ENCODE data around the gene STK4. TPM values are rescaled to one million over a fixed set of nuclear protein-coding genes. Genes with fewer than 3 reads are reported as not detected.

Gene STK4
- total and polyA plus RNA-seq, 3 donors from 2014 or later = 24.9 to 42.7 (median 39.6) TPM

- Histone ChIP-seq H3K27me3 (no peaks in the 10 kb centered on the region), H3K27ac (no peak overlapping the region), H3K4me1 (no peaks in the 10 kb centered on the region), H3K4me3 (no peak overlapping the region), H3K9me3 (no peaks in the 10 kb centered on the region), H3K36me3 (ENCODE audit: low read depth, missing control alignments) (no peaks in the 10 kb centered on the region)
- intact Hi-C loops (cut with DNase I; ENCODE audit: low total_unique reads) = no loop called here
- TF ChIP-seq CTCF (IDR thresholded peaks at IDR 0.05) = no peak
- TF ChIP-seq POLR2A (IDR thresholded peaks at IDR 0.05) = no peak
- 83 to 87% methylated on average over 2 of the region's 2 CpGs for WGBS, 2 donors
- DNase-seq = no peak
These were observed 71.3 kb downstream of the STK4 start for GRCh38 chr20:45037635-45038034.

- Histone ChIP-seq H3K36me3 (ENCODE audit: low read depth, missing control alignments) (no peaks in the 10 kb centered on the region), H3K27me3 (no peaks in the 10 kb centered on the region), H3K4me3 (no peak overlapping the region), H3K4me1 (no peaks in the 10 kb centered on the region), H3K9me3 (no peaks in the 10 kb centered on the region), H3K27ac (no peak overlapping the region)
- intact Hi-C loops (cut with DNase I; ENCODE audit: low total_unique reads) = no loop called here
- TF ChIP-seq POLR2A (IDR thresholded peaks at IDR 0.05) (no peak), CTCF (IDR thresholded peaks at IDR 0.05) (no peak)
- 92 to 96% methylated on average over 1 of the region's 1 CpG for WGBS, 2 donors
- no peak for DNase-seq
These were observed 72.6 kb downstream of the STK4 start for GRCh38 chr20:45038745-45039474.

GRCh38 chr20:45039475-45039820, 73.1 kb downstream of the STK4 start:
- H3K27me3 ChIP-seq = no peaks in the 10 kb centered on the region
- H3K36me3 ChIP-seq (ENCODE audit: low read depth, missing control alignments) = no peaks in the 10 kb centered on the region
- H3K9me3 ChIP-seq = no peaks in the 10 kb centered on the region
- no peaks in the 10 kb centered on the region for H3K4me1 ChIP-seq
- 74 to 91% methylated on average over 1 of the region's 1 CpG for WGBS, 2 donors
- intact Hi-C loops (cut with DNase I; ENCODE audit: low total_unique reads) = no loop called here
- H3K4me3 ChIP-seq = no peak overlapping the region
- DNase-seq = no peak
- H3K27ac ChIP-seq = no peak overlapping the region
- TF ChIP-seq POLR2A (IDR thresholded peaks at IDR 0.05) (no peak), CTCF (IDR thresholded peaks at IDR 0.05) (no peak)

- Histone ChIP-seq H3K4me1 (no peaks in the 10 kb centered on the region), H3K4me3 (no peak overlapping the region), H3K27ac (no peak overlapping the region), H3K9me3 (no peaks in the 10 kb centered on the region), H3K27me3 (no peaks in the 10 kb centered on the region), H3K36me3 (ENCODE audit: low read depth, missing control alignments) (no peaks in the 10 kb centered on the region)
- TF ChIP-seq POLR2A (IDR thresholded peaks at IDR 0.05) = no peak
- no peak for TF ChIP-seq CTCF (IDR thresholded peaks at IDR 0.05)
- DNase-seq = no peak
- WGBS, 2 donors = 81 to 83% methylated on average over 5 of the region's 5 CpGs
- intact Hi-C loops (cut with DNase I; ENCODE audit: low total_unique reads) = no loop called here
These were observed 75.4 kb downstream of the STK4 start for GRCh38 chr20:45041464-45042337.

Data from testis (tissue), 3 donors.